Endothelial cell of umbilical vein (primary cell): Measurements from ENCODE around the gene LRFN2. TPM values are rescaled to one million over a fixed set of nuclear protein-coding genes. Genes with fewer than 3 reads are reported as not detected.

Experiments
- BruUV-seq: library from RNA; stranded (reverse); fragments of 400-500 nt; replicated peaks from 2 replicates; lab custom pipeline; 2021; lab: Mats Ljungman, UMichigan
- CTCF ChIA-PET: fragments of 300-600, 350-600 bp; sonication (Branson Sonifier 250); formaldehyde crosslinking; loops from one replicate; lab custom pipeline; 2021; ENCODE audit warnings: antibody characterized with exemption, inconsistent platforms; lab: Charles Lee
- POLR2A ChIA-PET: fragments of 300-600, 350-600 bp; sonication (Branson Sonifier 250); formaldehyde crosslinking; loops from one replicate; lab custom pipeline; 2021; ENCODE audit warnings: antibody characterized with exemption, inconsistent platforms; lab: Charles Lee
- DNase-seq: peaks from one replicate; pipeline ENCODE4 v3.0.0-alpha.2; 2011; ENCODE audit warnings: low read depth, low spot score
- FAIRE-seq: peaks from 2 replicates; lab custom pipeline; 2011; peaks lifted over from hg19 to GRCh38; lab: Jason Lieb, UNC
- H2AFZ ChIP-seq: 2 replicates; pipeline ENCODE4 v1.6.0; 2012; ENCODE audit warnings: low read depth, low read length, control low read depth, inconsistent platforms
- H3K27ac ChIP-seq: 2 replicates; pipeline ENCODE4 v1.5.1; 2011; ENCODE audit warnings: low read depth, mild to moderate bottlenecking, control low read depth, low read length, moderate library complexity; ENCODE audit not compliant: insufficient read depth
- H3K27me3 ChIP-seq, 2 experiments: 2 replicates each; pipeline versions ENCODE4 v1.6.0 to v1.6.1; 2011; ENCODE audit warnings: low read length in 2 of 2, mixed read lengths in 1 of 2; ENCODE audit not compliant: control insufficient read depth in 2 of 2, insufficient read depth in 2 of 2
- H3K36me3 ChIP-seq, 2 experiments: 2 replicates in 1 of 2; 3 replicates in 1 of 2; pipeline ENCODE4 v1.5.1; 2011; ENCODE audit warnings: low read length in 2 of 2, mild to moderate bottlenecking in 1 of 2, moderate library complexity in 1 of 2; ENCODE audit not compliant: control insufficient read depth in 2 of 2, insufficient read depth in 2 of 2; ENCODE audit errors: extremely low read depth in 1 of 2
- H3K4me1 ChIP-seq: 3 replicates; pipeline ENCODE4 v1.5.1; 2011; ENCODE audit warnings: mild to moderate bottlenecking, low read length; ENCODE audit not compliant: control insufficient read depth, insufficient read depth; ENCODE audit errors: extremely low read depth
- H3K4me2 ChIP-seq: 2 replicates; pipeline ENCODE4 v1.6.1; 2011; ENCODE audit warnings: low read length, control low read depth, mixed read lengths; ENCODE audit not compliant: insufficient read depth
- H3K4me3 ChIP-seq, 3 experiments: fragments of 200-600 bp in 1 of 3; sonication (generic), shearing (Covaris generic) in 1 of 3; replicated peaks in 1 of 3; 2 replicates each; pipeline ENCODE4 v1.5.1; 2011 to 2016; ENCODE audit warnings: control low read depth in 3 of 3, low read length in 3 of 3, mild to moderate bottlenecking in 2 of 3, inconsistent platforms in 1 of 3, low read depth in 1 of 3, moderate library complexity in 1 of 3; ENCODE audit not compliant: insufficient read depth in 1 of 3
- H3K79me2 ChIP-seq: 2 replicates; pipeline ENCODE4 v1.6.0; 2012; ENCODE audit warnings: low read length, inconsistent platforms; ENCODE audit not compliant: control insufficient read depth, insufficient read depth
- H3K9ac ChIP-seq: replicated peaks from 2 replicates; pipeline ENCODE3; 2011; ENCODE audit warnings: low read length, control low read depth; ENCODE audit not compliant: insufficient read depth; ENCODE audit errors: extremely low read depth
- H3K9me1 ChIP-seq: replicated peaks from 3 replicates; pipeline ENCODE4 v1.6.0; 2011; ENCODE audit warnings: mild to moderate bottlenecking, low read length; ENCODE audit not compliant: control insufficient read depth, insufficient read depth; ENCODE audit errors: extremely low read depth
- H3K9me3 ChIP-seq: replicated peaks from 2 replicates; pipeline ENCODE4 v1.5.1; 2012; ENCODE audit warnings: low read length, inconsistent platforms; ENCODE audit not compliant: control insufficient read depth, insufficient read depth
- H4K20me1 ChIP-seq: replicated peaks from 2 replicates; pipeline ENCODE3; 2011; ENCODE audit warnings: mild to moderate bottlenecking, low read length; ENCODE audit not compliant: control insufficient read depth, insufficient read depth; ENCODE audit errors: extremely low read depth
- CTCF ChIP-seq, 2 donors: IDR thresholded peaks; 1 replicate in 1 of 2; 2 replicates in 1 of 2; pipeline ENCODE4 v1.5.1; 2011; ENCODE audit warnings: low read length in 2 of 2, mild to moderate bottlenecking in 2 of 2, moderate library complexity in 2 of 2, control low read depth in 1 of 2, inconsistent platforms in 1 of 2, low read depth in 1 of 2; ENCODE audit not compliant: insufficient read depth in 1 of 2; ENCODE audit errors: extremely low read depth in 1 of 2
- EZH2 ChIP-seq: IDR thresholded peaks from 2 replicates; pipeline ENCODE4 v1.6.1; 2012; ENCODE audit warnings: borderline replicate concordance, low read depth, mild to moderate bottlenecking, moderate library complexity, low read length, inconsistent platforms; ENCODE audit not compliant: severe bottlenecking
- FOS ChIP-seq: IDR thresholded peaks from 2 replicates; pipeline ENCODE4 v1.6.1; 2011; ENCODE audit warnings: mild to moderate bottlenecking, low read length, moderate library complexity, borderline replicate concordance; ENCODE audit not compliant: insufficient read depth
- GATA2 ChIP-seq: IDR thresholded peaks from 2 replicates; pipeline ENCODE4 v1.7.0; 2011; ENCODE audit warnings: low read depth, mild to moderate bottlenecking, moderate library complexity, mixed read lengths, low read length; ENCODE audit not compliant: insufficient read length, insufficient read depth
- JUN ChIP-seq: IDR thresholded peaks from 2 replicates; pipeline ENCODE4 v1.6.1; 2011; ENCODE audit warnings: borderline replicate concordance, low read depth; ENCODE audit not compliant: insufficient read length, insufficient read depth
- MAX ChIP-seq: IDR thresholded peaks from 2 replicates; pipeline ENCODE4 v1.6.1; 2011; ENCODE audit not compliant: insufficient read depth, insufficient read length
- MYC ChIP-seq: IDR thresholded peaks from one replicate; pipeline ENCODE4 v1.6.1; 2011; ENCODE audit warnings: mild to moderate bottlenecking, low read depth, low read length
- POLR2A ChIP-seq: IDR thresholded peaks from 2 replicates; pipeline ENCODE4 v1.6.1; 2012; ENCODE audit warnings: low read depth, mild to moderate bottlenecking, control low read depth, low read length
- POLR2AphosphoS5 ChIP-seq: IDR thresholded peaks from 2 replicates; pipeline ENCODE4 v1.6.1; 2012; ENCODE audit warnings: low read depth, mild to moderate bottlenecking, control low read depth, low read length, moderate library complexity; ENCODE audit not compliant: insufficient read depth
- dilution Hi-C: fragments of 300-500 bp; cut with MboI; formaldehyde crosslinking; loops from one replicate; pipeline ENCODE4 v1.15.0; 2019; ENCODE audit warnings: low sequenced_read_pairs; ENCODE audit not compliant: extremely low pct_ligation_motif_present
- intact Hi-C: fragments of 100-400 bp; cut with micrococcal nuclease; formaldehyde crosslinking; loops from one replicate; pipeline ENCODE4 v1.10.0; 2022
- polyA plus RNA-seq, 4 experiments: library from polyadenylated mRNA; depleted of rRNA in 3 of 4; stranded (reverse) in 3 of 4; unstranded in 1 of 4; fragments of >200 nt; gene quantifications; 2 replicates each; pipeline versions ENCODE4 v1.2.1 to v1.2.3, GENCODE V29; 2011 to 2012; ENCODE audit warnings: missing spikeins in 1 of 4
- total RNA-seq: library from RNA; stranded (reverse); gene quantifications from 2 replicates; pipeline ENCODE4 v1.2.3, GENCODE V29; 2021

LRFN2 gene
- total and polyA plus RNA-seq, 2 donors (not counting 3 experiments of a cell fraction or from before 2014, with no cell fraction given): not detected

GRCh38 chr6:40383348-40384115, 203.6 kb downstream of the LRFN2 start:
- POLR2A ChIA-PET: no interaction called here
- H3K4me1 ChIP-seq: no peaks in the 10 kb centered on the region
- no peaks in the 10 kb centered on the region for H3K36me3 ChIP-seq
- CTCF ChIA-PET: no interaction called here
- H3K9me3 ChIP-seq: no peaks in the 10 kb centered on the region
- TF ChIP-seq POLR2A (no peak), GATA2 (no peak), JUN (no peak), CTCF (IDR thresholded peaks at IDR 0.05; ENCODE audit: extremely low read depth in 1 of 2, insufficient read depth in 1 of 2, low read depth in 1 of 2, low read length in 2 of 2) (no peak), EZH2 (no peak), MYC (no peak), FOS (no peak), MAX (no peak), POLR2AphosphoS5 (no peak)
- H3K4me3 ChIP-seq: no peak overlapping the region
- no peak overlapping the region for H3K9ac ChIP-seq
- no TSS peak for BruUV-seq
- intact Hi-C loops: no loop called here
- FAIRE-seq (no peak), DNase-seq (no peak)
- no peak overlapping the region for H3K27ac ChIP-seq
- H2AFZ ChIP-seq: no peak overlapping the region
- dilution Hi-C loops: no loop called here
- no peaks in the 10 kb centered on the region for H3K79me2 ChIP-seq
- H4K20me1 ChIP-seq: no peaks in the 10 kb centered on the region
- no peaks in the 10 kb centered on the region for H3K9me1 ChIP-seq
- H3K27me3 ChIP-seq: no peaks in the 10 kb centered on the region
- H3K4me2 ChIP-seq: no peak overlapping the region
